NCI-H1105 (cell line): Measurements from ENCODE around the gene DRAP1.
A peak's percentile ranks its signal among the peaks of the same experiment; 100 is the strongest.

ENCODE experiments used
- DNase-seq: peaks from one replicate; lab custom pipeline; 2025; lab: John Stamatoyannopoulos, UW

Gene DRAP1

GRCh38 chr11:65919141-65919572 is at the start of gene DRAP1:
TSS of gene DRAP1 (plus strand) at chr11:65919426. CDS start at chr11:65919502, 76 bp downstream.
- peak; percentile 99 for DNase-seq

GRCh38 chr11:65869643-65870306 is 49.5 kb upstream of the DRAP1 start:
- DNase-seq: no peak

- no peak for DNase-seq
Observed at GRCh38 chr11:65870307-65870658, 48.9 kb upstream of the DRAP1 start.

GRCh38 chr11:65870706-65871681 is 48.2 kb upstream of the DRAP1 start:
- DNase-seq: no peak

GRCh38 chr11:65871811-65872548 is 47.2 kb upstream of the DRAP1 start:
- no peak for DNase-seq

GRCh38 chr11:65872586-65873317 is 46.5 kb upstream of the DRAP1 start, which contains the start of gene EFEMP2:
TSS of gene EFEMP2 (minus strand) at chr11:65872800. CDS start at chr11:65872354, 446 bp downstream.
- DNase-seq: no peak

GRCh38 chr11:65873318-65874156 is 45.7 kb upstream of the DRAP1 start:
- peak; percentile 92 for DNase-seq

- no peak for DNase-seq
Observed at GRCh38 chr11:65879617-65880016, 39.6 kb upstream of the DRAP1 start, which contains the start of gene CTSW. TSS of gene CTSW (plus strand) at chr11:65879837. CDS start at chr11:65879855, 18 bp downstream.

- no peak for DNase-seq
Observed at GRCh38 chr11:65880027-65880426, 39.2 kb upstream of the DRAP1 start.

GRCh38 chr11:65880844-65881421 is 38.3 kb upstream of the DRAP1 start:
- no peak for DNase-seq

- DNase-seq: no peak
Observed at GRCh38 chr11:65882120-65883057, 36.8 kb upstream of the DRAP1 start.

GRCh38 chr11:65883058-65883761 is 36.0 kb upstream of the DRAP1 start:
- DNase-seq: no peak

- DNase-seq: no peak
Observed at GRCh38 chr11:65883786-65884715, 35.2 kb upstream of the DRAP1 start.

GRCh38 chr11:65884716-65885092 is 34.5 kb upstream of the DRAP1 start:
- DNase-seq: peak; percentile 58

GRCh38 chr11:65885231-65885630 is 34.0 kb upstream of the DRAP1 start:
- DNase-seq: no peak

GRCh38 chr11:65885808-65886536 is 33.3 kb upstream of the DRAP1 start:
- no peak for DNase-seq
